ENCODE results near the gene TALDO1. TPM values are rescaled to one million over a fixed set of nuclear protein-coding genes. Genes with fewer than 3 reads are reported as not detected.

TALDO1 gene
- total RNA-seq, 1 experiment from 2014 or later: 268 TPM

GRCh38 chr11:802018-802617 lies 54.9 kb downstream of the TALDO1 start:
- peak overlapping the region in 1 of 3 experiments; percentile 35; a peak in 1 of 7 replicates for H3K27ac Mint-ChIP-seq
- H3K9me3 Mint-ChIP-seq: no peaks in the 10 kb centered on the region
- Histone ChIP-seq H3T11ph (ENCODE audit: low read length) (no peak overlapping the region), H4K91ac (ENCODE audit: insufficient read length, low read depth, low read length) (no peak overlapping the region), H2AK5ac (ENCODE audit: insufficient read length, low read length) (no peak overlapping the region), H3K23ac (ENCODE audit: insufficient read length, low read depth, low read length) (no peak overlapping the region), H3K9ac (ENCODE audit: extremely low read depth, insufficient read length, low read length) (no peak overlapping the region), H3K27ac (ENCODE audit: insufficient read length, low read depth, low read length) (no peak overlapping the region), H4K20me1 (ENCODE audit: control insufficient read depth, insufficient read depth, insufficient read length) (no peaks in the 10 kb centered on the region), H2AFZ (ENCODE audit: low read length) (no peak overlapping the region), H3K4me2 (ENCODE audit: insufficient read depth, insufficient read length, low read length) (no peak overlapping the region), H2BK12ac (ENCODE audit: insufficient read length, low read depth, low read length) (no peak overlapping the region), H2BK120ac (ENCODE audit: low read depth, low read length, poor library complexity, severe bottlenecking) (no peak overlapping the region), H3K79me1 (ENCODE audit: insufficient read depth, low read depth, low read length, poor library complexity, severe bottlenecking) (no peaks in the 10 kb centered on the region), H3K27me3 (ENCODE audit: insufficient read depth, low read length) (no peaks in the 10 kb centered on the region), H3K4me1 (ENCODE audit: insufficient read depth, low read length) (no peaks in the 10 kb centered on the region), H4K8ac (replicated peaks; ENCODE audit: insufficient read length, low read depth, low read length) (no peak overlapping the region), H3K4ac (ENCODE audit: low read depth, low read length) (no peak overlapping the region), H3K18ac (ENCODE audit: insufficient read length, low read depth, low read length) (no peak overlapping the region), H3K14ac (ENCODE audit: insufficient read depth, low read length) (no peak overlapping the region), H3K9me3 (ENCODE audit: control insufficient read depth, low read depth, low read length) (no peaks in the 10 kb centered on the region), H2BK15ac (ENCODE audit: low read depth, low read length) (no peak overlapping the region), H2BK5ac (ENCODE audit: insufficient read length, low read length) (no peak overlapping the region), H3K79me2 (ENCODE audit: insufficient read depth, low read length) (no peaks in the 10 kb centered on the region), H4K5ac (ENCODE audit: insufficient read length, low read depth, low read length) (no peak overlapping the region), H2BK20ac (ENCODE audit: low read depth, low read length, poor library complexity, severe bottlenecking) (no peak overlapping the region), H3K23me2 (ENCODE audit: insufficient read length, low read depth, low read length, poor library complexity, severe bottlenecking) (peaks cover 12% of the 10 kb centered on the region), H3K56ac (ENCODE audit: insufficient read length, low read depth, low read length) (no peak overlapping the region)
- H3K4me3 Mint-ChIP-seq: no peak overlapping the region
- no peak for TF ChIP-seq CTCF (conservative IDR thresholded peaks at IDR 0.05)
- no CpG with 5 or more reads among the region's 21 CpGs for WGBS (ENCODE audit: extremely low coverage, insufficient read length, low lambda C conversion rate)
- no peak for DNase-seq
- H3K4me1 Mint-ChIP-seq: peaks cover 8 to 9% of the 10 kb centered on the region in 2 experiments
- H3K27me3 Mint-ChIP-seq (ENCODE audit: low read depth): no peaks in the 10 kb centered on the region
- H3K36me3 Mint-ChIP-seq (ENCODE audit: insufficient read depth in 1 of 3, low read depth in 3 of 3): peaks cover 0 to 8% (median 8%) of the 10 kb centered on the region in 3 experiments; a peak in 4 of 7 replicates

Measured in H9 (cell line).